ENCODE measurements around the gene NTM.
"Not testable (repeated sequence)": the region's sequence is repeated elsewhere in the genome, so short reads cannot be mapped to it uniquely, and the experiment has no call there.

The NTM gene

DNA sequence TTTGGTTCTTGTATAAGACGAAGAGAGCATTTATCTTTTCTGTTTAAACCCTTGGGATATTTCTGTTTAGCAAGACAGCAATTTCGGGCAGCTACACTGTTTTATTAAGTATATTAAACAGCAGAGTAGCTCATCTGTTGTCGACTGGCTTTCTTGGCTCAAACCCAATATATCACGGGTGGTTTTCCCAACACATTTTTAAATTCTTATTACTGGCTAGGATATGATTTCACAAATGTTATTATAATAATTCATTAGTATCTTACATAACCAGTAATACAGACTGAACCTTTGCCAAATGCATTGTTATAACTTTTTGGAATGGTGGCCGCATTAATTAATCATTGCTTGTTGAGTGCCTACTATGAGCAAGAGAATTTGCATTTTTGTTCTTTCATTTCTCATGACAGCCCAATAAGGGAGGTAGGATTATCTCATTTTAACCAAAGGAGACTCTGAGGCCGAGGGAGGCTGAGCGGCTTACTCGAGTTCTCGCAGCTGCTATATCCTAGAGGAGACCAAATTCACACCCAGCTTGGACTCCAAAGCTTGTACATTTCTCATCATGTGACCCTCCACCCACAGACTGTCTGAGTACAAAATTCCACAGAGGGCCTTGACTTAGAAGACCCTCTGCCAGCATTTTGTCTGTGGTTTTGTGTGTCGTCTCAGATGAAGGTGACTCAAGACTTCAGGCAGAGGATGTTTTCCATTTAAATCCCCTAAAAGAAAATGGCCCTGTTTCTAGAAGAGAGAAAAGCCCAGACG is 304.9 kb downstream of the NTM start:
- H3K27ac ChIP-seq (ENCODE audit: low read depth, low read length): no peak overlapping the region
- no peaks in the 10 kb centered on the region for H3K36me3 ChIP-seq (ENCODE audit: insufficient read depth, low read length)
- H3K27me3 ChIP-seq (ENCODE audit: control insufficient read depth in 1 of 2, insufficient read depth in 2 of 2, low read length in 2 of 2): no peaks in the 10 kb centered on the region
- H3K9me3 ChIP-seq (ENCODE audit: low read length): no peaks in the 10 kb centered on the region
- no peak overlapping the region for H3K4me3 ChIP-seq (ENCODE audit: low read depth in 1 of 2, low read length in 2 of 2)
- H3K4me1 ChIP-seq (ENCODE audit: insufficient read depth, low read length): no peaks in the 10 kb centered on the region
- H3K9ac ChIP-seq (ENCODE audit: low read length): no peak overlapping the region

DNA sequence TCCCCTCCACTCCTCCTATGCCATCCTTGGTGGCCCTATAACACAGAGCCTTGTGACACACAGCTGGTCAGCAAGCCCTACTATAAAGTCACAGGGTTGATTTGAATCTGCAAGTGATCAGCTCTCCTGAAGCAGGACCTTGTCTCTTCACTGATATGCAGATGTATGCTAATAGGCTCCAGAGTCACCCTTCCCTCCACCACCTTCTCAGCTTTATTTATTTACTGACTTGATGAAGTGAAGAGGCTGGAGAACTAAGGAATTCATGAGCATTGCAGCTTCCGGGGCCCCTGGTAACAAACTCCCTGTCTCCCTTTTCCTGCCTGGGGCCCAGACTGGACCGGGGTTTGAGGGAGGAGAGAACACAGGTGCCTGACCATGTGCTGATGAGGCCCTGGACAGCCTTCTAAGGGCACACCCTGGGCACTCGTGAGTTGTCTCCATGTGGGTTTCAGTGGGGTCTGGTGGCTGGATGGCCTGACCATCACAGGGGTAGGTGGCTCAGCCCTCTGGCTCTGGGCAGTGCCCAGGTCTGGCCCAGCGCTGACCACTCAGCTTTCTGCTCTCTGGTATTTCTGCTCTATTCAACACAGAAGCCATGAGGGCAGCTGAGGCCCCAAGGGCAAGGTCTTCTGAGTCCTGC is 307.5 kb downstream of the NTM start:
- Histone ChIP-seq H3K4me3 (ENCODE audit: low read depth in 1 of 2, low read length in 2 of 2) (no peak overlapping the region), H3K36me3 (ENCODE audit: insufficient read depth, low read length) (no peaks in the 10 kb centered on the region), H3K27ac (ENCODE audit: low read depth, low read length) (no peak overlapping the region), H3K4me1 (ENCODE audit: insufficient read depth, low read length) (no peaks in the 10 kb centered on the region), H3K27me3 (ENCODE audit: control insufficient read depth in 1 of 2, insufficient read depth in 2 of 2, low read length in 2 of 2) (no peaks in the 10 kb centered on the region), H3K9me3 (ENCODE audit: low read length) (no peaks in the 10 kb centered on the region), H3K9ac (ENCODE audit: low read length) (no peak overlapping the region)

DNA sequence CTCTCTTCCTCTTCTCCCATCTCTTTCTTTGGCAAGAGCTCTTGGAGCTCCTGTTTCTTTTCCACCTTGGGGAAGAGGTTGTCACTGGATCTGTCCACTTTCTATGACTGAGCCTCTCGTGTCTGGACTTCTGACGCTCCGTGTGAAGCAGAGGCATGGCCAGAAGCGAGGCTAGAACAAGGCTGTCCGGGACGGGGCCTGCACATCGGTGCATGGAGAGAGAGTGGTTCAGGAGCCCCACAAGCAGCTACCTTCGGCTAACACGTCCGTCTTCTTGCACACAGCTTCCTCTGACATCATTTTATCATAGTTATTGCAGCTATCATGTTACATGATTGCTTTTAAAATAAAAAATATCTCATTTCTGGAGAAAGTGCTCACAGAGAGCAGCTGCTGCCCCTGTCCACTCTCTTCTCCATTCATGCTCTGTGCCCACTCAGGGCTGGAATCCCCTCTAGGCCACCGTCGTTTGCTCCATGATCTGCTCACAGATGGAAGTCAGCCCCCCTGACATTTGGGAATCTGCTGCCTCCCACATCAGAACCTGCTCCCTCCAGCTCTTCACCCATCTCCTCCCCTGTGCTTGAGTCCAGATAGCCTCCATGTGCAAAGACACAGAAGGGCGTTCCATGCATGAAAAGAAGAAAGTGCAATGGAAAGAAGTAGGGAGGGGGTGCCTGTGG is 308.4 kb downstream of the NTM start:
- Histone ChIP-seq H3K27ac (ENCODE audit: low read depth, low read length) (no peak overlapping the region), H3K9ac (ENCODE audit: low read length) (no peak overlapping the region), H3K27me3 (ENCODE audit: control insufficient read depth in 1 of 2, insufficient read depth in 2 of 2, low read length in 2 of 2) (no peaks in the 10 kb centered on the region), H3K9me3 (ENCODE audit: low read length) (no peaks in the 10 kb centered on the region), H3K4me1 (ENCODE audit: insufficient read depth, low read length) (no peaks in the 10 kb centered on the region), H3K36me3 (ENCODE audit: insufficient read depth, low read length) (no peaks in the 10 kb centered on the region), H3K4me3 (ENCODE audit: low read depth in 1 of 2, low read length in 2 of 2) (no peak overlapping the region)

DNA sequence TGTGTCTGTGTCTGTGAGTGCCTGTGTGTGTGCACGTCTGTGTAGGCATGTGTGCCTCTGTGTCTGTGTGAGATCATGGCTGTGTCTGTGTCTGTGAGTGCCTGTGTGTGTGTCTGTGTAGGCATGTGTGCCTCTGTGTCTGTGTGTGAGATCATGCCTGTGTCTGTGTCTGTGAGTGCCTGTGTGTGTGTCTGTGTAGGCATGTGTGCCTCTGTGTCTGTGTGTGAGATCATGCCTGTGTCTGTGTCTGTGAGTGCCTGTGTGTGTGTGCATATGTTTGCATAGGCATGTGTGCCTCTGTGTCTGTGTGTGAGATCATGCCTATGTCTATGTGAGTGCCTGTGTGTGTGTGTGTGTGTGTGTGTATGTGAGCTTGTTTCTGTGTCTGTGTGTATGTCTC is 310.0 kb downstream of the NTM start:
- not testable (repeated sequence) for H3K4me1 ChIP-seq (ENCODE audit: insufficient read depth, low read length); H3K4me3 ChIP-seq (ENCODE audit: low read depth in 1 of 2, low read length in 2 of 2); H3K9ac ChIP-seq (ENCODE audit: low read length); H3K9me3 ChIP-seq (ENCODE audit: low read length); H3K36me3 ChIP-seq (ENCODE audit: insufficient read depth, low read length); H3K27me3 ChIP-seq (ENCODE audit: control insufficient read depth in 1 of 2, insufficient read depth in 2 of 2, low read length in 2 of 2); H3K27ac ChIP-seq (ENCODE audit: low read depth, low read length)

DNA sequence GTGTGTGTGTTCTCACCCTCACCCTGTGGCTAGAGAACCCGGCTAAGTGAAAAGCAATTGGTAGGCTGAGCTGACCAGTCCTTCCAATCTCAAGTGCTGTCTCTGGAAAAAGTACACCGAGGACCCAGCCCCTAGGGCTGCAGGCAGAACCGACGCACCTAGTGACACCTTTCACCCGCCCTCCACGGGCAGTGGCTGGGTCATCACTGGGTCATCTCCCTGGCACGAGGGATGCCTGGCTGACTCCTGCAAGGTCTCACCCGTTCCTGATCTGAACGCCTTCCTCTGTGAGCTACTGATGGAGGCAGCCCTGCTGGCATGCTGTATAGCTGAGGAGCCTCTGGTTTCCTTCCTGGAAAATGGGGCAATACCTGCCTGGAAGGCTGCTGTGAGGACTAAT is 311.5 kb downstream of the NTM start:
- no peaks in the 10 kb centered on the region for H3K4me1 ChIP-seq (ENCODE audit: insufficient read depth, low read length)
- H3K27ac ChIP-seq (ENCODE audit: low read depth, low read length): no peak overlapping the region
- no peak overlapping the region for H3K9ac ChIP-seq (ENCODE audit: low read length)
- no peaks in the 10 kb centered on the region for H3K9me3 ChIP-seq (ENCODE audit: low read length)
- no peaks in the 10 kb centered on the region for H3K36me3 ChIP-seq (ENCODE audit: insufficient read depth, low read length)
- H3K27me3 ChIP-seq (ENCODE audit: control insufficient read depth in 1 of 2, insufficient read depth in 2 of 2, low read length in 2 of 2): peaks cover 0 to 5% of the 10 kb centered on the region in 2 donors
- no peak overlapping the region for H3K4me3 ChIP-seq (ENCODE audit: low read depth in 1 of 2, low read length in 2 of 2)

DNA sequence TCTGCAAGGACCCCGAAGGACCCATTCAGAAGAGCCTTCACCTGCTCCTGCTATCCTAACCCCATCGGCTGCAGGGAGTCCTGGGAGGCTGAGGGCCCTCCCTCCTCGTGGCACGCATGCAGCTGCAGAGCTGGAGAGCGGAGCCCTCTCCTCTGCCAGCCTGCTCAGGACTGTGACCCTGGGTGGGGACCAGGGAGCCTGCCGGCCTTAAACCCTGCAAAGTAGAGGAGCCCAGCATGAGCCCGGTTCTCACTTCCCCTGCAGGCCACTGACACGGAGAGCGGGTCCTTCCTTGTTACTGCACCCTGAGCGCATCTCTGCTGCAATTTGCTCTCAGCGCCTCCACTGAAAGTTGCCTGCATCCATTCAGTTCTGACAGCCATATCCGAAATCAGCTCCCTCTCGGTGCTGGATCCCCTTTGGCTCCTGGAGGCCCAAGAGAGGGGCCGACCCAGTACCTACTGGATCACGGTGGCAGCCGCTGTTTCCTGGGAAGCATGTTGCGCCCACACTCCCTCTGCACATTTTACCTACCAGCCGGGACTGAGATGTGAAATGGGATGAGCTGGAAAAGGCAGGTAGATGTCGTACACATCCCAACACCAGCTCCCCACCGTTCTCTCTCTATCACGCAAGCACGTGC is 312.1 kb downstream of the NTM start:
- Histone ChIP-seq H3K27ac (ENCODE audit: low read depth, low read length) (no peak overlapping the region), H3K36me3 (ENCODE audit: insufficient read depth, low read length) (no peaks in the 10 kb centered on the region), H3K27me3 (ENCODE audit: control insufficient read depth in 1 of 2, insufficient read depth in 2 of 2, low read length in 2 of 2) (peaks cover 0 to 5% of the 10 kb centered on the region in 2 donors), H3K4me1 (ENCODE audit: insufficient read depth, low read length) (no peaks in the 10 kb centered on the region), H3K9me3 (ENCODE audit: low read length) (no peaks in the 10 kb centered on the region), H3K9ac (ENCODE audit: low read length) (no peak overlapping the region), H3K4me3 (ENCODE audit: low read depth in 1 of 2, low read length in 2 of 2) (no peak overlapping the region)

DNA sequence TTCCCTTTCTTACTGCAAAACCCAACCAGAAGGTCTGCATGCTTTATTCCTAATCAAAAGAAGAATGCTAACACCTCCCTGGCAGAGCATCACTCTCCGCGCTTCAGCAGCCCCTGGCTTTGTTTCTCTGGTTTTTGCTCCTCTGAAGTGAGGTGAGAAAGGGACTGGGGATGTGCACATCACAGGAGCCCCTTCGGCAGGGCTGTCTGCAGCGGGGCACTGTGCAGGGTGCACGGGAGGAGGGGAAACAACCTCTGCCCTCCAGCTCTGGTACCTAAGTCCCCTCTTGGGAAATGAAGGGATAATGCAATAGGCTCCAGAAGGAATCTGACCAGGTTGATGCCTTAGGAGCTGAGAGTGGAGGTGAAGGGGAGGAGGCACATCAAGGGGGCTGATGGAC is 312.7 kb downstream of the NTM start:
- Histone ChIP-seq H3K27ac (ENCODE audit: low read depth, low read length) (no peak overlapping the region), H3K4me3 (ENCODE audit: low read depth in 1 of 2, low read length in 2 of 2) (no peak overlapping the region), H3K9ac (ENCODE audit: low read length) (no peak overlapping the region), H3K36me3 (ENCODE audit: insufficient read depth, low read length) (no peaks in the 10 kb centered on the region), H3K9me3 (ENCODE audit: low read length) (no peaks in the 10 kb centered on the region), H3K4me1 (ENCODE audit: insufficient read depth, low read length) (peaks cover under 1% of the 10 kb centered on the region), H3K27me3 (ENCODE audit: control insufficient read depth in 1 of 2, insufficient read depth in 2 of 2, low read length in 2 of 2) (peaks cover 0 to 5% of the 10 kb centered on the region in 2 donors)

DNA sequence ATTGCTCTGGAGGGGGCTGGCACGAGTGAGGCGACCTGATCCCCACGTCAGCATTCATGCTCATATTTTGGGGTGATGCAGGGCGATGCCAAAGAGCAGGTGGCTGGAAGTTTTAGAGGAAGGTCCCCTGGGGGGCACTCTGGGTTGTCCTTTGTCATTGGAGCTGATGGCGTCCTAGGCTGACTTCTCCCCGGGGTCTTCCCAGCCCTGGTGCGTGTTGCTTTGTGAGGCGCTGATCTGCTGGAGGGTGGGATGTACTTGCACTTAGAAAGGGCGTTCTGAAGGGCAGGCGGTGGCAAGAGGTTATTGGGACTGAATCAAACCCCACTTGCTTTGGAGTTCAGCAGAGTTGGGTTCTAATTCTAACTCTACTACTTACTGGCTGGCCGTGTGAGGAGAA is 313.3 kb downstream of the NTM start:
- Histone ChIP-seq H3K9ac (ENCODE audit: low read length) (no peak overlapping the region), H3K27ac (ENCODE audit: low read depth, low read length) (no peak overlapping the region), H3K27me3 (ENCODE audit: control insufficient read depth in 1 of 2, insufficient read depth in 2 of 2, low read length in 2 of 2) (peaks cover 0 to 5% of the 10 kb centered on the region in 2 donors), H3K4me3 (ENCODE audit: low read depth in 1 of 2, low read length in 2 of 2) (no peak overlapping the region), H3K36me3 (ENCODE audit: insufficient read depth, low read length) (no peaks in the 10 kb centered on the region), H3K4me1 (ENCODE audit: insufficient read depth, low read length) (peaks cover 6% of the 10 kb centered on the region), H3K9me3 (ENCODE audit: low read length) (no peaks in the 10 kb centered on the region)

DNA sequence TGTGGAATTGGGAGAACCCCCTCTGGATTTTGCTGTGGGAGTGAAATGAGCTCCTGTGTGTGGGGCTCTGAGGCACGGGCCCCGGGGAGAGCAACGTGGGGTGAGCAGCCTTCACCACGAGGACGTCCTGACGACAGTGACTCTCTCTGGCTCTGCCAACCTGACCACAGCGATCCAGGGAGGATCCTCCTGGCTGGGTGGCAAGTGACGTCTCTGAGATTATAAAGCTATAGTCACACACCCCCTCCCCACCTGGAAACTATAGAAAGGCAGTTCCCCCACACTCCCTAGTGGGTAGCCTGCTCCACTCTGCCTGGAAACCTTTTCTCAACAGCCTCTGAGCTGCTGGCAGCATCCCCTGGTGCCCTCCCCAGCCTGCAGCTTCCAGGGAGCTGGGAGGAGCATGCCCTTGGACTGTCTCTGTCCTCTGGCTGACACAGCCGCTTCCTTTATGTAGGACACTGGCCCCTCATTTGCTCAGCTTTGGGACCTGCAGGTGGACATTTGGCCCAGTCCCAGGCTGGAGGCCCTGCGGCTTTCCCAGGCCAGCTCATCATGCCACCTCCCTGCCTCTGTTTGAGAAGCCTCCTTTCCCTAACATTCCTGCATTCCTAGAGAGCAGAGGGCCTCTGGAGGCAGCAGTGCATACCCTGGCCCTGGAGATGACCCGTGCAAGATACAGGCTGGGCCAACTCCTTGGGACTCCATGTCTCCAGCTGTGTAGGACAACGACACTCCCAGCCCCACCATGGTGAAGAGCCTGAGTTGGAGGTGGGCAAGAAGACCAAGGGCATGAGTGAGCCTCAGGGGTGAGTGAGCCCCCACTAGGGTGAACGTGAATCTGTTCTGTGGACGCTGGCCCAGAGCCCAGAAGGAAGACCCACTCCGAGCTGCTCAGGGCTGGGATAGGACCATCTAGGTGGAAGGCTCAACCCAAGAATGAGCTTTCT is 314.0 kb downstream of the NTM start:
- Histone ChIP-seq H3K4me3 (ENCODE audit: low read depth in 1 of 2, low read length in 2 of 2) (no peak overlapping the region), H3K9me3 (ENCODE audit: low read length) (no peaks in the 10 kb centered on the region), H3K27ac (ENCODE audit: low read depth, low read length) (no peak overlapping the region), H3K27me3 (ENCODE audit: control insufficient read depth in 1 of 2, insufficient read depth in 2 of 2, low read length in 2 of 2) (peaks cover 0 to 5% of the 10 kb centered on the region in 2 donors), H3K4me1 (ENCODE audit: insufficient read depth, low read length) (peaks cover 8% of the 10 kb centered on the region), H3K36me3 (ENCODE audit: insufficient read depth, low read length) (no peaks in the 10 kb centered on the region), H3K9ac (ENCODE audit: low read length) (no peak overlapping the region)

DNA sequence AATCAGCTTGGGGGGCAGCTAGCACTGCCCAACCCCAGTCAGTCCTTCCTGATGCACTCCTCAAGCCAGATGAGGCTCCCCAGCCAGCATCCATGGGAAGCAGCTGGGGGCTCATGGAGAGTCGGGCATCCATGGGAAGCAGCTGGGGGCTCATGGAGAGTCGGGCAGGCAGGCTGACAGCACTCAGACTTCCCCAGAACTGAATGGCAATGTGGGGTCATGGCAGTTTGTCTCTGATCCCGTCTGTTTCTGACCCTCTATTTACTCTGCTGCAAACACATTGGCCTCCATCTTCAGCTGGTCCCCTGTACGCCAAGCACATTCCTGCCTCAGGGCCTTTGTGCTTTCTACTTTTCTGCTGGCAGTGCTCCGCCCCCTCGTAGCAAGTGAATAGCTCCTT is 314.8 kb downstream of the NTM start:
- H3K27ac ChIP-seq (ENCODE audit: low read depth, low read length): no peak overlapping the region
- no peaks in the 10 kb centered on the region for H3K9me3 ChIP-seq (ENCODE audit: low read length)
- no peak overlapping the region for H3K4me3 ChIP-seq (ENCODE audit: low read depth in 1 of 2, low read length in 2 of 2)
- peaks cover 0 to 5% of the 10 kb centered on the region in 2 donors for H3K27me3 ChIP-seq (ENCODE audit: control insufficient read depth in 1 of 2, insufficient read depth in 2 of 2, low read length in 2 of 2)
- H3K4me1 ChIP-seq (ENCODE audit: insufficient read depth, low read length): peaks cover 8% of the 10 kb centered on the region
- H3K9ac ChIP-seq (ENCODE audit: low read length): no peak overlapping the region
- H3K36me3 ChIP-seq (ENCODE audit: insufficient read depth, low read length): no peaks in the 10 kb centered on the region
